Measurements from ENCODE around the gene PLEKHF1. TPM values are rescaled to one million over a fixed set of nuclear protein-coding genes. Genes with fewer than 3 reads are reported as not detected.

Gene PLEKHF1
- total RNA-seq, 2 experiments from 2014 or later = 21.7 to 22.2 TPM

DNA sequence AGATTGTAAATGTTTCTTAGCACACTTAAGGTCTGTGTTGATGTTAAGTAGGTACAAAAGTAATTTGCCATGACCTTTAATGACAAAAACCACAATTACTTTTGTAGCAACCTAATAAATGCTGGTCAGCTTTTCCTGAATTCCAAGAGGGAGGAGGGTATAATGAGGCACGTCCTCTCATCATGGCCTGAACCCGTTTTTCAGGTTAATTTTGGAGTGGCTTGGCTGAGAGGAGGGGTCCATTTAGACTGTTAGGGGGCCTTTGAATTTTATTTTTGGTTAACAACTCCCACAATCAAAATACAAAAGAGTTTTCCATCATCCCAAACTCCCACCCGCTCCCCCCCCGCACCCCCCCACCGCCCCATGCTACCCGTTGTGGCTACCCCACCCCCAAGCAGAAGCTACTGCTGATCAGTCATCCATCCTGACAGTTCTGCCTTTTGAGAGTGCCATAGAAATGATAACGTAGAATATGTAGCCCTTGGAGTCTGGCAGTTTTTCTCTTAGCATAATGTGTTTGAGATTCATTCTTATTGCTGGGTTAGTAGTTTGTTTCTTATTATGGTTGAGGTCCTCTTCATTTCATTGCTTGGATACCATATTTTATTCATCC, 14.4 kb upstream of the PLEKHF1 start:
- DNase-seq = no peak
- H3K27ac Mint-ChIP-seq = no peak overlapping the region
- H3K27me3 Mint-ChIP-seq = peaks cover 4% of the 10 kb centered on the region
- peaks cover 2% of the 10 kb centered on the region for H3K9me3 Mint-ChIP-seq
- no peaks in the 10 kb centered on the region for H3K36me3 Mint-ChIP-seq
- H3K4me1 Mint-ChIP-seq = peaks cover 9% of the 10 kb centered on the region
- H3K4me3 Mint-ChIP-seq = no peak overlapping the region

DNA sequence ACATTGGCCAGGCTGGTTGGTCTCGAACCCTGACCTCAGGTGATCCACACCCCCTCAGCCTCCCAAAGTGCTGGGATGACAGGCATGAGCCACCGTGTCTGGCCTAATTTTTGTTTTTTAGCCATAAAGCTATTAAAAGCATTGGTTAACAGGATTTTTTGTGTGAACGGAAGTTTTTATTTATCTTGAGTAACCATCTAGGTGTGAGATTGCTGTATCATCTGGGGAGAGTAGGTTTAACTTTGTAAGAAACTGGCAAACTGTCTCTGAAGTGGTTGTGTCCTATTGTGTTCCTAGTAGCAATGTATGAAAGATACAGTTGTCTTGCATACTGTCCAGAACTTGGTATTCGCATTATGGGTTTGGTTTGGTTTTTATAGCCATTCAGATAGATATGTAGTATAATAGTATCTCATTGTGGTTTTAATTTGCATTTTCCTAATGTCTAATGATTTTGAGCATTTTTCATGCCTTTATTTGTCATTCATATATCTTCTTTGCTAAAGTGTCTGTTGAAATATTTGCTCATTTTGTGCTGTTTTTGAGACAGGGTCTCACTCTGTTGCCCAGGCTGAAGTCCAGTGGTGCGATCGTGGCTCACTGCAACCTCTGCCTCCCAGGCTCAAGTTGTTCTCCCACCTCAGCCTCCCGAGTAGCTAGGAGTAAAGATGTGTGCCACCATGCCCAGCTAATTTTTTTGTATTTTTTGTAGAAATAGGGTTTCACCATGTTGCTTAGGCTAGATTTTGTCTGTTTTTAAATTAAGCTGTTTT, 13.5 kb upstream of the PLEKHF1 start:
- Mint-ChIP-seq H3K4me1 (peaks cover 4% of the 10 kb centered on the region), H3K4me3 (no peak overlapping the region), H3K36me3 (no peaks in the 10 kb centered on the region), H3K27ac (no peak overlapping the region), H3K27me3 (no peaks in the 10 kb centered on the region), H3K9me3 (peaks cover 2% of the 10 kb centered on the region)
- DNase-seq = no peak

DNA sequence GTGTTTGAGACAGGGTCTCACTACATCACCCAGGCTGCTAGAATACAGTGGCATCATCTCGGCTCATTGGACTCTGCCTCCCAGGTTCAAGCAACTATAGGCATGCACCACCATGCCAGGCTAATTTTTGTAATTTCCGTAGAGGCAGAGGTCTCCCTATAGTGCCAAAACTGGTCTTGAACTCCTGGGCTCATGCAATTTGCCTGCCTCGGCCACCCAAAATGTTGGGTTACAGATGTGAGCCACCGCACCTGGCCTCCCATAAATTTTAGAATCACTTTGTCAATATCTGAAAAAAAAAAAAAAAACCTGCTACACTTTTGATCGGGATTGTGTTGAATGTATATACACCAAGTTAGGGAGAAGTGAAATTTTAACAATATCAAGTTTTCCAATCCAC, 11.9 kb upstream of the PLEKHF1 start:
- Mint-ChIP-seq H3K27ac (no peak overlapping the region), H3K4me1 (peaks cover 4% of the 10 kb centered on the region), H3K27me3 (no peaks in the 10 kb centered on the region), H3K36me3 (no peaks in the 10 kb centered on the region), H3K4me3 (no peak overlapping the region), H3K9me3 (peaks cover 2% of the 10 kb centered on the region)
- no peak for DNase-seq

DNA sequence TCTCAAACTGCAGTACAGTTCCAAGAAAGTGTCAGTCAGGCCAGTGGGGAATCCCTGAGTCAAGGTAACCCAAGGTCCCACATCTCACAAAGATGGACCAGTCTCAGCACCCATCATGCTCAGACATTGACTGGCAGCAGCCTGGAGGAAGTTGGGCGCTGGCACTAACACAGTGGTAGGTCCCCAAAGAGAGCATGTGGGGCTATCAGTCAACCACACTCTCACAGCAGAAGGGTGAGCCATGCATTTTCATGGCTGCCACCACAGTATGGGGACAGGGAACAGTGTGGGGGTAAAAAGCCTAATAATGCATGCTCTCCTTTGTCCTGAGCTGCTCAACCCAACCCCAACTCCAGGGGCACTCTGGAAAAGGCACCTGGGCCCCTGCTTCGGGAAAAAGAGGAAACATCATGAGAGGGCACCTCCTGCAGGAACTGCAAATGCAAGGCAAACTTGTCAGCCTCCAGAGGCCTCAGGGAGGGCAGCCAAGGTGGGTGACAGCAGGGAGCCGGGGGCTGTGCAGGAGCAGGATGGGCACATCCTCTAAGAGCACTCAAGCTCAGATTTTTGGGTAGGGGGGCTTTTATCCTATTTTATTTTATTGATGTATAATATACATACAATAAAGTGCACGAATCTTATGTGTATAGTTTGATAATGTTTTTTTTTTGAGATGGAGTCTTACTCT, 9.5 kb upstream of the PLEKHF1 start:
- no peak for DNase-seq
- Mint-ChIP-seq H3K36me3 (no peaks in the 10 kb centered on the region), H3K4me3 (no peak overlapping the region), H3K27me3 (no peaks in the 10 kb centered on the region), H3K27ac (no peak overlapping the region), H3K4me1 (peaks cover 7% of the 10 kb centered on the region), H3K9me3 (peaks cover 2% of the 10 kb centered on the region)

DNA sequence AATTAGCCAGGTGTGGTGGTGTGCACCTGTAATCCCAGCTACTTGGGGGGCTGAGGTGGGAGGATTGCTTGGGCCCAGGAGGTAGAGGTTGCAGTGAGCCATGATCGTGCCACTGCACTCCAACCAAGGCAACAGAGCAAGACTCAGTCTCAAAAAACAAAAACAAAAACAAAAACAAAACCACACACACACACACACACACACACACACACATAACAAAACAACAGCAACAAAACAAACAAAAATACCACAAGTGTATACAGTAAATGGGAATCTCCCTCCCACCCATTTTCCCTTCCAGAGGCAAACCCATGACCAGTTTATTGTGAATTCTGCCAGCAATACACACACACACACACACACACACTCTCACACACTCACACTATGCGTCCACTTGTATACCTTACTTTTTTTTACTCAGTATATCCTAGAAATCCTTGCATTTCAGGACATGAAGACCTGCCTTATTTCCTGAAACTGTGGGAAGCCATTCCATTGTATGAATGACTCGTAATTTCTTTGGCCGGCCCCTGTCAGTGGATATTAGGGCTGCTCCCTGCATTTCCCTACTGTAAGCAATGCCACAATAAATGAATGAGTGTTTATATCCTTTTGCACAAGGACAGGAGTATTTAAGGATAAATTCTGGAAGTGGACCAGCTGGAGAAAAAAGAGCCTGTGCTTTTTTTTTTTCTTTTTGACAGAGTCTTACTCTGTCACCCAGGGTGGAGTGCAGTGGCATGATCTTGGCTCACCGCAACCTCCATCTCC, 6.9 kb upstream of the PLEKHF1 start:
- H3K27ac Mint-ChIP-seq = no peak overlapping the region
- DNase-seq = no peak
- no peaks in the 10 kb centered on the region for H3K27me3 Mint-ChIP-seq
- peaks cover 2% of the 10 kb centered on the region for H3K9me3 Mint-ChIP-seq
- H3K4me3 Mint-ChIP-seq = no peak overlapping the region
- H3K4me1 Mint-ChIP-seq = peaks cover 29% of the 10 kb centered on the region
- H3K36me3 Mint-ChIP-seq = no peaks in the 10 kb centered on the region

DNA sequence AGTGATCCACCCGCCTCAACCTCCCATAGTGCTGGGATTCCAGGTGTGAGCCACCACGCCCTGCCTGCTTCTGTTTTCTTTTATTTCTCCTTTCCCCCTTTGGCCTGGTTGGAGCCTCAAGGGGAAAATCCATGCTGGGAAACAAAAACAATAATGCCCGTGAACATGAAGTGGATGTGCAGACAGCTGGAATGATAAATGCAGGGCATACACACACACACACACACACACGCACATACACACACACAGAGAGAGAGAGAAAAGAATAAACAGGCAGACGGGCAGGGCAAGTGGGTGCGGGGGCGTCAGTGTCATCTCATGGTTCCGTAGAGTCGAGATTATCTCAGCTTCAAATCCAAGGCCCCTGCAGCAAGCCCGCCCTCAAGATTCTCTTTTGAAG, 4.4 kb upstream of the PLEKHF1 start:
- H3K9me3 Mint-ChIP-seq = no peaks in the 10 kb centered on the region
- H3K27ac Mint-ChIP-seq = peak overlapping the region; percentile 79
- no peaks in the 10 kb centered on the region for H3K36me3 Mint-ChIP-seq
- H3K4me3 Mint-ChIP-seq = peak overlapping the region; percentile 10
- no peaks in the 10 kb centered on the region for H3K27me3 Mint-ChIP-seq
- peak; percentile 54 for DNase-seq
- peaks cover 38% of the 10 kb centered on the region for H3K4me1 Mint-ChIP-seq

DNA sequence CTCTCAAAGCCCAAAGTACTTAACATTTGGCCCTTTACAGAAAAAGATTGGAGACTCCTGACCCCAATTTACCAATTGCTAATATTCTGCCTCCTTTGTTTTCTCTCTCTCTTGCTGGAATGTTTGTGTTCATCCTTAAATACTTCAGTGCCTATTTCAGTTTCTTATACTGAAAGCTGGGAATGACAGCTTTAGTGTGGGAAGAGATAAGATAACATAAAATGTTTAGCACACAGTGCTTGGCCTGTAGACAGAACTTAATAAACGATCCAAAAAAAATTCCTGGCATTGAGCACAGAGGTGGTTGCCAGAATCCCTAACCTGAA, 3.0 kb upstream of the PLEKHF1 start:
- Mint-ChIP-seq H3K4me3 (peak overlapping the region; percentile 32), H3K27ac (peak overlapping the region; percentile 89)

DNA sequence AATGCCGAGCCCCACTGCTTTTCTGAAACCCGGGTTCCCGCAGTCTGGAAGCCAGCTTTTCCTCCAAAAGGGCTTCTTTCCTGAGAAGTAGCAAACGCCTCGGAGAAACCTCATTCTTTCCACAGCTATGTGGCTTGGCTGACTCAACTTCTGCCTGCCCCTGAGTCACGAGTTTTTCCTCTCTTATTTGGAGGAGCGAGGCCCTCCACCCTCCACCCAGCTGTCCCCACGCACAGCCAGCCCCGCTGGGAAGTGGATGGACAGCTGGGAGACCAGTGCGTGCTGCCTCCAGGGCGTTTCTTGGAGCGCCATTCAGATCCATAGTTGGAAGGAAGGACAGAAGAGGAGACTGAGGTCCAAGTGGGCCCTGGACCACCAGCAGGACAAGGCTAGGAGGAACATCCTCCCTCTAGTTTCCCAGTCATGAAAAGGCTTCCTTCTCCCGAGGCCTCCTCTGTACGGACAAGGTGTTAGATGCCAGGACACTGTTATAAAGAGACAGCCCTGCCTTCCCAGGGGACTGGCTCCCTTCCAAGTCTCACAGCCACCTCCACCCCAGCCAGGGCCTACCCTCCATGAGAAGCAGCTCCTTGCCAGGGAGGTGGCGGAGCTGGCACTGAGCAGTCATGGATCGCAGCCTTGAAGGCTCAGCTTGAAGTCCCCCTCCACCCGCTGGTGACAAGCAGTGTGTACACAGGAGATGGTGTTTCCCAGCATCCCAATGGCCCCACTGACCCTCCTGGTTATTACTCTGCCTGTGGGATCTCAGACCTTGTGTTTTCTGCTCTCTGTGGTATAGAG, 2.5 kb upstream of the PLEKHF1 start:
- peaks cover 49% of the 10 kb centered on the region for H3K4me1 Mint-ChIP-seq
- peak; percentile 54 for DNase-seq
- H3K36me3 Mint-ChIP-seq = peaks cover 11% of the 10 kb centered on the region
- H3K27ac Mint-ChIP-seq = peak overlapping the region; percentile 89
- H3K4me3 Mint-ChIP-seq = peak overlapping the region; percentile 67
- H3K27me3 Mint-ChIP-seq = no peaks in the 10 kb centered on the region
- no peaks in the 10 kb centered on the region for H3K9me3 Mint-ChIP-seq

More for the DNA sequence above, 3.0 kb upstream of the PLEKHF1 start:
- Mint-ChIP-seq H3K36me3 (peaks cover 8% of the 10 kb centered on the region), H3K4me1 (peaks cover 44% of the 10 kb centered on the region), H3K9me3 (no peaks in the 10 kb centered on the region), H3K27me3 (no peaks in the 10 kb centered on the region)
- no peak for DNase-seq

DNA sequence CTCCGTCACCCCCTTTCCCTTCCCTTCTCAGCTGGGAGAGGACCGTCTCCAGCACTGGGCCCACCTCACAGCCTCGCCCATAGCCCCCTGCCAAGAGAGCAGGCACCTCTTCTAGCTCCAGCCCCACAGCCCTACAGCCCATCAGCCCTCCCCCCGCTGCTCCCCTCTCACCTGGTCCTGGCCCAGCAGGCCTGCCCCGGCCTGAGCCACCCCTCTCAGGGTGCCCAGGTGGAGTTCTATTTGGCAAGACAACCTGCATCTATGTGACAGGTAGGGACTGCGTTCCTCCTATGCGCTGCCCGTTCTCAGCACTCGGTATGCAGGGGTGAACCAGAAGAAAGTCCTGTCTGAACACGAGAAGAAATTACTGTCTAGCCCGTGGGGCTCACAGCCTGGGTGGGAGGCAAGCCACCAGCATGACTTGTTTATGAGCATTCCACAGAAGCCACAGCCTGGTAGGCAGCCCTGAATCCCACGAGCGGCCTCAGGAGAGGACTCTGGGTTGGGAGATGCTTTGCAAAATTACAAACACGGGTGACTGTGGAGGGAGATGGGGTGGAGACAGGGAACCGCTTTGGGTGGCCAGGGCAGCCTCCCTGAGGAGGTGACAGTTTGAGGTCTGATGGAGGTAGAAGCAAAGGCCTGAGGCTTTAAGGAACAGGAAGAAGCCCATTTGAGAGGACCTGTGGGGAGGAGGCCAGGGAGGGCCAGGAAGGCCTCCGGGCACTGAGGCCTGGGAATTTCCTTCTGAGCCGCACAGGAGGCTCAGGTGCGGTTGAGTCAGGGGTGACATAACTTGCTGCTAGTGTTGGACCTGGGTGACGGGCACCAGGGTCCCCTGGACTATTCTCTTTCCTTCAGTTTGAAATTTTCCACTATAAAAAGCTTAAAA, 1.2 kb upstream of the PLEKHF1 start:
- Mint-ChIP-seq H3K4me3 (peak overlapping the region; percentile 69), H3K4me1 (peaks cover 62% of the 10 kb centered on the region), H3K36me3 (peaks cover 16% of the 10 kb centered on the region), H3K9me3 (no peaks in the 10 kb centered on the region), H3K27ac (peak overlapping the region; percentile 67), H3K27me3 (no peaks in the 10 kb centered on the region)
- DNase-seq = no peak

DNA sequence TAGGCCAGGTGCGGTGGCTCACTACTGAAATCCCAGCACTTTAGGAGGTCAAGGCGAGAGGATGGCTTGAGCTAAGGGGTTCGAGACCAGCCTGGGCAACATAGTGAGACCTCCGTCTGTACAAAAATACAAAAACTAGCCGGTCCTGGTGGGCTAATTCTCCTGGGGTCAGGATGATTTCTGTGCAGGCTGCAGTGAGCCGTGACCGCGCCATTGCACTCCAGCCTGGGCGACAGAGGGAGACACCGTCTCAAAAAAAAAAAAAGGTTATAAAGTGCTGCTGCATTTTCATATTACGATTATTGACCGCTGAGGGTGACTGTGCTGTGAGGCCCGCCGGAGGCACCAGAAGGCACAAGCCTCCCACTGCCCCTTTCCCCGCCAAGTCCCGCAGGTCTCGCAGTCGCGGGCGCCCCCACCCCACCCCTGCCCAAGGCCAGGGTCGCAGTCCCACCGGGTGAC, 477 bp upstream of the PLEKHF1 start:
- no peaks in the 10 kb centered on the region for H3K27me3 Mint-ChIP-seq
- H3K4me1 Mint-ChIP-seq = peaks cover 68% of the 10 kb centered on the region
- peak overlapping the region; percentile 69 for H3K4me3 Mint-ChIP-seq
- H3K27ac Mint-ChIP-seq = peak overlapping the region; percentile 67
- H3K9me3 Mint-ChIP-seq = no peaks in the 10 kb centered on the region
- H3K36me3 Mint-ChIP-seq = peaks cover 18% of the 10 kb centered on the region
- no peak for DNase-seq

DNA sequence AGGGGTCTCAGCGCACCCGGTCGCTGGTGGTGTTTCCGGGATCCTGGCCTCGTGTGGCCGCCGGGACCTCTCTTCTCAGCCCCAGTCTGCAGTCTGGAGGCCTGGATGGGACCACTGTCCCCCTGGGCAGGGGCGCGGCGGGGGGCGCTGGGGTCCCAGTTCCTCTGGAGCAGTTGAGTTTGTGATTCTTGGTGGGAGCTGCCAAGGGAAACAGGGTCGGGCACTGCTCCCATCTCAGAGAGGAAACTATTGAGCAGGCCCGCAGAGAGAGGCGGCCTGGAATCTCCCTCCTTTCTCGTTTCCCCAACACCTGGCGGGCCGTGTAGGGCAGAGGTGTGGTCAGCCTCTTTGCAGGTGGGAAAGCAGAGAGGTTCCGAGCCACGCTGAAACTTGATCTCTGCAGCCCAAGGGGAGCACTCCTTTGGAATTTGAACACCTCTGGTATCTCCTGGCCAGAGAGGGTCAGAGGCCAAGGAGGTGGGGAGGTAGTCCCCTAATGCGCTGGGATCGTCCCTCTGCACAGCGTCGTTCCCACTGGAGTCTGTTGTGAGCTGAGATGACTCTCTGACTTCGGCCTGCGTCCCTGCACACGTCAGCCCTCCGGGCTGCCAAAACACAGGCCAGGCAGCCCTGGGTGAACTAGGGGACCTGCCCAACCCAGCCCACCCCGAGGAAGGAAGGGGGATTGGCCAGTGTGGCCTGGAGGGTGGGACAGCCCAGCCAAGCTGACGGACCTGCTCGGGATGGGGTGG, 741 bp downstream of the PLEKHF1 start:
- H3K27me3 Mint-ChIP-seq = no peaks in the 10 kb centered on the region
- peaks cover 72% of the 10 kb centered on the region for H3K4me1 Mint-ChIP-seq
- peak overlapping the region; percentile 89 for H3K4me3 Mint-ChIP-seq

DNA sequence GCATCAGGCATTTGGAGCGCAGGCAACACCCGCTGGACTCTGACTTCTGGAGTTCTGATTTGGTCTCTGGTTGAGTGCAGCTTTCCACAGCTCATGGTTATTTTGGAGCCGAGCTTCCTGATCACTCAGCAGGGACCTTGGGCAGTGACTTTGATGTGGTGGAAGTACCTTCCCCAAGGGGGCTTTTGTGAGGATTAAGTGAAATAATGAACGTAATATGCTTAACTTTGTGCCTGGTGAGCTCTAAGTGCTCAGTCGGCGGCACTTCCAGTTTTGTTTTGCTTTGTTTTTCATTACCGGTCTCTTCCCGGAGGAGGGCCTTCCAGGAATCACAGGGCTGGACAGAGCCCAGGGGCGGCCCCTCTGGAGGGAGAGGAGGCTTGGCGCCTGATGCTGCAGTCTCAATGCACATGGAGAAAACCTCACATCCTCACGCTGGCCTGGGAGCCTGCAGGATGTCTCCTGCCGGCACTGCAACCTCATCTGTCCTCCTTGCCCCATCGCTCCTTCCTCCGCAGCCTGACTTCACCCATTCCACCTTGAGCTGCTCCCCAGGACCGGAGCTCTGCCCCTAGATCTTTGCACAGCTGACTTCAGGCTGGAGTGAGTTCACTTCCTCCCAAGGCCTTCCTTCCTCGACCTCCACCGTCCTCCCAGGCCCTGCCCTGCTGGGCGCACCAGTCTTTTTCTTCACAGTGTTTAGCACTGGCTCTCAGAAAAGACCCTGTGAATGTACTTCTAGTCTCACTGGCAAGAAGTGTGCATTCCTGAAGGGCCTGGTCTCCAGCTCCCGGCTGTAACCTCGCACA, 1.5 kb downstream of the PLEKHF1 start:
- no peaks in the 10 kb centered on the region for H3K27me3 Mint-ChIP-seq
- H3K27ac Mint-ChIP-seq = peak overlapping the region; percentile 85
- peaks cover 3% of the 10 kb centered on the region for H3K9me3 Mint-ChIP-seq
- no peak for DNase-seq
- H3K4me3 Mint-ChIP-seq = peak overlapping the region; percentile 89
- peaks cover 38% of the 10 kb centered on the region for H3K36me3 Mint-ChIP-seq
- peaks cover 74% of the 10 kb centered on the region for H3K4me1 Mint-ChIP-seq

More for the DNA sequence above, 741 bp downstream of the PLEKHF1 start:
- Mint-ChIP-seq H3K27ac (peak overlapping the region; percentile 85), H3K36me3 (peaks cover 30% of the 10 kb centered on the region), H3K9me3 (peaks cover 1% of the 10 kb centered on the region)
- no peak for DNase-seq
